HG02642 (cell line): ENCODE measurements around the gene MOGAT1.
"Not testable (repeated sequence)": the region's sequence is repeated elsewhere in the genome, so short reads cannot be mapped to it uniquely, and the experiment has no call there.

Experiments used
- ATAC-seq: cut with Tn5 transposase; IDR thresholded peaks from one replicate; pipeline ENCODE4 v1.9.1; 2021; ENCODE audit warnings: mild to moderate bottlenecking; ENCODE audit not compliant: unreplicated experiment, poor library complexity

Gene MOGAT1

GRCh38 chr2:222736924-222737323, 65.5 kb downstream of the MOGAT1 start:
- no peak for ATAC-seq

GRCh38 chr2:222738312-222738711, 66.9 kb downstream of the MOGAT1 start:
- no peak for ATAC-seq

GRCh38 chr2:222738809-222739208, 67.4 kb downstream of the MOGAT1 start:
- ATAC-seq: no peak

- no peak for ATAC-seq
These were observed 68.5 kb downstream of the MOGAT1 start for GRCh38 chr2:222739939-222740338.

GRCh38 chr2:222743251-222743812, 71.9 kb downstream of the MOGAT1 start:
- no peak for ATAC-seq

- no peak for ATAC-seq
These were observed 74.5 kb downstream of the MOGAT1 start for GRCh38 chr2:222745836-222746559.

DNA sequence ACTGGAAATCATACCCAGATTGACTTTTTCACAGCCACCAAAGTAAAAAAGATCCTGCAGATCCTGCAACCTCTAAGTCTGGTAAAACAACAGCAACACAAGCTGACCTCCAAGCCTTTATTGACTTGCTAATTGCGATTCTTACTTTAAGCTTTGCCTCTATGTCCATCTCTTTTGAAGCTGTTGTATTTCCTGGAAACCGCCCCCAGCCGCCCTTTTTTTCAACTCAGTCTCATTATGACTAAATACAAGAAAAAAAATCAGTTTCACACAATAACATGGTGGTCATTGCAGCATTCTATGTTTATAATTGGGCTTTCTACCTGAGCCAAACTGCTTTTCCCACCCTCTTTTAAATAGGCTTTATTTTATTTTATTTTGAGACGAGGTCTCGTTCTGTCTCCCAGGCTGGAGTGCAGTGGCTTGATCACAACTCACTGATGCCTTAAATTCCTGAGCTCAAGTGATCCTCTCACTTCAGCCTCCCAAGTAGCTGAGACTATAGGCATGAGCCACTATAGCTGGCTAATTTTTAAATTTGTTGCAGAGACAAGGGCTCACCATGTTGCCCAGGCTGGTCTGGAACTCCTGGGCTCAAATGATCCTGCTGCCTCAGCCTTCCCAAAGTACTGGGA, 76.2 kb downstream of the MOGAT1 start:
- peak; percentile 60 for ATAC-seq

- no peak for ATAC-seq
These were observed 79.1 kb downstream of the MOGAT1 start for GRCh38 chr2:222750533-222750932.

GRCh38 chr2:222751238-222751637, 79.8 kb downstream of the MOGAT1 start:
- no peak for ATAC-seq

DNA sequence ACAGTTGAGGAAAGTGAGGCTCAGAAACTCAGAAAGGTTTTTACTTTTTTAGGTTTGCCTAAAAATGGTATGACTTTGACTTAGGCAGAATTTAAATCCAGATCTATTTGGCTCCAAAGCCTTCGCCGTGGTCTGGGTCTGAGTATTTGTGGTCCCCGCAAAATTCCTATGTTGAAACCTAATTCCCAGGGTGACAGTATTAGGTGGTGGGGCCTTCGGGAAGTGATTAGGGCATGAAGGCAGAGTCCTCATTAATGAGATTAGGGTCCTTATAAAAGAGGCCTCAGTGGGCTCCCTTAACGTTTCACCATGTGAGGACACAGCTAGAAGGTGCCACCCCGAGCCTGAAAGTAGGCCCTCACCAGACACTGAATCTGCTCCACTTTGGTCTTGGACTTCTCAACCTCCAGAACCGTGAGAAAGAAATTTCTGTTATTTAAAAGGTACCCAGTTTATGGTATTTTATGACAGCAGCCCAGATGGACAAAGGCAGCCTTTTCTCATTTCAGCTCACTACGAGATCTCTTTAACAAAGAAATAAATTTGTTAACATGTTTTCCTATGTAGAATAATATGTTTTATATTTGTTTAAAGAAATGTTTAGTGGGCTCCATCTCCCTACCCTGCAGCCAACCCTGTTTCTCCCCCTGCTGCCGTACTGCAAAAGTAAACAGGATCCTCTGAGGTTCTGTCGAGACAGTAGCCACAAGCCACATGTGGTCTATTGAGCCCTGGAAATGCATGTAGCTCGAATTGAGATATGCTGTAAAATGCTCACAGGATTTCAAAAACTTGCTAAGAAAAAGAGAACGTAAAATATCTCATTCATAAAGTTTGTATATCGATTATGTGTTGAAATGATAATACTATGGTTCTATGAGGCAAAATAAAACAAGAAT, 80.6 kb downstream of the MOGAT1 start:
- no peak for ATAC-seq

- ATAC-seq: no peak
These were observed 81.3 kb downstream of the MOGAT1 start for GRCh38 chr2:222752746-222753145.

DNA sequence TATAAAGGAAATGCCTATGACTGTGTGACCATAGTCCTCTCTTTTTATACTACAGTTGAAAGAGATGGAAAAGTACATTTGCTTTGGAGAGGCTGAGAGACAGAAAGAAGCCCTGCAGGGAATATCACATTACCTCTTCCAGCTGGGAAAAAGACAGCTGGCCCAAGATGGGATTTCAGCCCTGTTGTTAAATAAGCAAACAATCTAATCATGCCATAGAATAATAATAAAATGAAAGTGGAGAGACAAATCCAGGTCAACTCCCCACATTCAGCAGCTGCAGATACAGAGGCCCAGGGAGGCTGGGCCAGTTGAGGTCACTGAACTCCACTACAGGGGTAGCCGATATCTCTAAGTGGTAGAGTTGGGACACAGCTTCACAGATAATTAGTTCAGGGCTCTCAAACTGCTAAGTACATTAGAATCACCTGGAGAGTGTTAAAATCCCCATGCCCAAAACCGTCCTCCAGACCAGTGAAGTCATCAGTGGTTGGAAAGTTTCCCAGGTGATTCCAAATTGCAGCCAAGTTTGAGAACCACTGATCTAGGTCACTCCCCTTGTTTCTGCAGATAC, 81.9 kb downstream of the MOGAT1 start:
- no peak for ATAC-seq

DNA sequence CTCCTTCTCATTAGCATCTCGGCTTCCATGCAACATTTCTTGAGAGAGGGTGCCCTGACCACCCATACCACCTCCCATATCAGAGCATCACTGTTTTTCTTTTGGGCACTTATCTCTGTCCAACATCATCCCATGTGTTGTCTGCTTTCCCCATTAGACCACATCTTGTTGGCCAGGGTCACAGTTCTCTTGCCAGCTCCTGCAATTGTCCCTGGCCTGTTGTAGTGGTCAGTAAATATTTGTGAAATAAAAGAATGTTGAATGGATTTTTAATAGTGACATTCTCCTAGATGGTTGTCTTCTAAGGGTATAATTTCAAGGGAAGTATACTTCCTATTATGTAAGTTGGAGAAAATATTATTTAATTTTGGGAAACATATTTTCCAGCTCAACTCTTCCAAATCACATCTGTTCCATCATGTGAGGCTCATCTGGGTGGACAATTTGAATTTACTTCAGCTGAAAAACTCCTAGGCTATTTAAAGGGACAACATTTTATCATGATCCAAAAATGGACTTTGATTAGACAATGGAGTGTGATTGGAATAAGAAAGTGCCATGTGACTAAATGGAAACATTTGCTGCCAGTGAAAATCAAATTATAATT, 83.0 kb downstream of the MOGAT1 start:
- no peak for ATAC-seq

- not testable (repeated sequence) for ATAC-seq
These were observed 84.1 kb downstream of the MOGAT1 start for GRCh38 chr2:222755593-222755992.

DNA sequence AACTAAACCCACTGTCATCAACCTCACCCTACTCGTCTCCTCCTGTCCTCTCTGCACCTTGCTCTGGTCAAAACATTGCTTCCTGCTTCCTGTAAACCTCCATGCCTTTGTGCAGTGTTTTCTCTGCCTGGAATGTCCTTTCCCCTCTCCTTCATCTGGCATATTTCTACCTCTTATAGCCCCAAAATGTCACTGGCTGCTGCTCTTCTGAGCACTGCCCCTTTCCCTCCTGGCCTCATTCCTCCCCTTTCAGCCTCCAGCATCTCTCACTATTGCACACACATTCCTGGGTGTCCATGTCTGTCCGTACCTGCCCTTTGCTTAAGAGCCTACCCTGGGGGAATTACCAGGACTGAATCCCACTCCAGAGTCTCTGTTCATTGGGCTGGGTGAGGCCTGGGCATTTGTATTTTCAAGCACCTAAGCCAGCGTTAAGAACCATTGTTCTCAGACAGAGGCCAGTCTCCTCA, 84.9 kb downstream of the MOGAT1 start:
- ATAC-seq: no peak

GRCh38 chr2:222756951-222757650, 85.6 kb downstream of the MOGAT1 start:
- ATAC-seq: no peak
